Cerebellar cortex (tissue), 1 donor: ENCODE measurements around the gene GFM2.
A peak's percentile ranks its signal among the peaks of the same experiment; 100 is the strongest.
"Not testable (repeated sequence)": the region's sequence is repeated elsewhere in the genome, so short reads cannot be mapped to it uniquely, and the experiment has no call there.

ENCODE experiments used
- DNase-seq: peaks from one replicate; pipeline ENCODE4 v3.0.0-alpha.2; 2015; ENCODE audit warnings: low spot score

GFM2 gene, protein sequence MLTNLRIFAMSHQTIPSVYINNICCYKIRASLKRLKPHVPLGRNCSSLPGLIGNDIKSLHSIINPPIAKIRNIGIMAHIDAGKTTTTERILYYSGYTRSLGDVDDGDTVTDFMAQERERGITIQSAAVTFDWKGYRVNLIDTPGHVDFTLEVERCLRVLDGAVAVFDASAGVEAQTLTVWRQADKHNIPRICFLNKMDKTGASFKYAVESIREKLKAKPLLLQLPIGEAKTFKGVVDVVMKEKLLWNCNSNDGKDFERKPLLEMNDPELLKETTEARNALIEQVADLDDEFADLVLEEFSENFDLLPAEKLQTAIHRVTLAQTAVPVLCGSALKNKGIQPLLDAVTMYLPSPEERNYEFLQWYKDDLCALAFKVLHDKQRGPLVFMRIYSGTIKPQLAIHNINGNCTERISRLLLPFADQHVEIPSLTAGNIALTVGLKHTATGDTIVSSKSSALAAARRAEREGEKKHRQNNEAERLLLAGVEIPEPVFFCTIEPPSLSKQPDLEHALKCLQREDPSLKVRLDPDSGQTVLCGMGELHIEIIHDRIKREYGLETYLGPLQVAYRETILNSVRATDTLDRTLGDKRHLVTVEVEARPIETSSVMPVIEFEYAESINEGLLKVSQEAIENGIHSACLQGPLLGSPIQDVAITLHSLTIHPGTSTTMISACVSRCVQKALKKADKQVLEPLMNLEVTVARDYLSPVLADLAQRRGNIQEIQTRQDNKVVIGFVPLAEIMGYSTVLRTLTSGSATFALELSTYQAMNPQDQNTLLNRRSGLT

DNA sequence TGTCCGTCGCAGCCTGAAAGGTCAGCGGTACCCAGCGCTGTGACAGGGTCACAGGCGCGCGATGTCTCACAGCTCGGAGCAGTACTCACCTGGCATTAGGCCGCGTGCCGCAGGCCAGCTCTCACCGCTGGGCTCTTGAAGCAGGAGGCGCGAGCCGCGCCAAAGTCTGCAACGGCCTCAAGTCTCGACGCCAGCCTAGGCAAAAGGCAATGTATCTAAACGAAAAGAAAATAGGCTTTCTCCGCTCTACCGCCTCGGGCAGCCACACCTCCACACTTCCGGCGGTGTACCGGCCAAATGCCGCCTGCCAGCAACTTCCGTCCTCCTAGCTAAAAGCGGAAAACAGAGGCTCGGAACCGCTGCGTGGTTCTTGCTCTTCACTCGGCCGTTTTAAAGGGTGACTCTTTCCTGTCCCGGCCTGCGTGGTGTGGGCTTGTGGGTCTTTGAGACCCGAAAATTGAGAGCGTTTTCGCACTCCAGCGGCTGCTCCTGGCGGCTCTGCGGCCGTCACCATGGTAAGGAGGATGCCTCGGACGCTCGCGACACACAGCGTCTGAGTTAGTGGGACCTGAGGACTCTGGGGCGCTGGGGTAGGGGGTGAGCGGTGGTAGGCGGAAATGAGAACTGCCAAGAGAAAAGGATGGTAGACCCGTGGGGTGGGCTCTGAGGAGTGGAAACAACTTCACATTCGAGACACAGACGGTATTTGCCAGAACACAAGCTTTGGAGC lies at the start of gene GFM2, which contains the start of gene NSA2:
TSS of gene GFM2 (minus strand) at position 269 of the 730 bp plus-strand sequence. CDS start 3,375 bp downstream, outside the sequence.
TSS of gene NSA2 (plus strand) at position 401 of the 730 bp plus-strand sequence. CDS start at position 513, 112 bp downstream.
- peak; percentile 95 for DNase-seq

DNA sequence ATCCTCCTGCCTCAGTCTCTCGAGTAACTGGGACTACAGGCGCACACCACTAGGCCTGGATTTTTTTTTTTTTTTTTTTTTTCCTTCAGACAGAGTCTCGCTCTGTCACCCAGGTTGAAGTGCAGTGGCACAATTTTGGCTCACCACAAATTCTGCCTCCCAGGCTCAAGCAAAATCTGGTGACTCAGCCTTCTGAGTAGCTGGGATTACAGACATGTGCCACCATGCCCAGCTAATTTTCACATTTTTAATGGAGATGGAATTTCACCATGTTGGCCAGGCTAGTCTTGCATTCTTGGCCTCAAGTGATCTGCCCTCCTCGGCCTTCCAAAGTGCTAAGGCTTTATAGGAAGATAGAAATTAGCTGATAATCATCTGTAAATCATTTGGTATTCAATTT lies 44.0 kb upstream of the GFM2 start:
- DNase-seq, result no peak

DNA sequence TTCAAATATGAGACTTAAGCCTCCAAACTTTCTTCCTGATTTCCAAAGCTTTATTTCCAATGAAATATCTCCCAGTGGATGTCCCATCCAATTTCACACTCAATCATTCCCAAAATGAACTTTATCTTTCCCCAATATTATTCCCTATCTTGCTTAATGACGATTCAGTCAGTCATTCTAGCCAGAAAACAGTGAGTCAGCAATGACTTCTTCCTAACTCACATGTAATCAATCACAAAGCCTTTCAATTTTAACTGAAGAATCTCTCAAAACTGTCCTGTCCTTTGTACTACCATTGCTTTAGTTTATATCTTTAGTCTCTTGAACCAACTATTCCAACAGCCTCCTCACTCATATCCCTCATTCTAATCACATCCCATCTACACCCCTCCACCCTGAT lies 35.0 kb upstream of the GFM2 start:
- DNase-seq, result no peak

DNA sequence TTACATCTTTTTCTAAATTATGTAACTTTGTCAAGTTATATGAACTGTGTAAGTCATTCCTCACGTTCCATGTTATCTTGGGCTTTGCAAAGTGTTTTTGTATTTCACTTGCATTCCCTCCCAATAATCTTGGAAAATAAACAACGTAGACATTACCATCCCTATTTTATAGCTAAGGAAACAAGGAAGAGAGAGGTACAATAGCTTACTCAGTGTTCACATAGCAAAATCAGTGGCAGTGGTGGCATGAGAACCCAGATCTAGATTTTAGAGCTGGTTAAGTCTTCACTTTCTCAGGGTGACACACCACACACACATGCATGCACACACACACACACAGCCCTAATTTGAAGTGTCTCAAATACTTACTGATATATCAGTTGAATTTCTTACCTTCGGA lies 34.3 kb upstream of the GFM2 start:
- no peak for DNase-seq

DNA sequence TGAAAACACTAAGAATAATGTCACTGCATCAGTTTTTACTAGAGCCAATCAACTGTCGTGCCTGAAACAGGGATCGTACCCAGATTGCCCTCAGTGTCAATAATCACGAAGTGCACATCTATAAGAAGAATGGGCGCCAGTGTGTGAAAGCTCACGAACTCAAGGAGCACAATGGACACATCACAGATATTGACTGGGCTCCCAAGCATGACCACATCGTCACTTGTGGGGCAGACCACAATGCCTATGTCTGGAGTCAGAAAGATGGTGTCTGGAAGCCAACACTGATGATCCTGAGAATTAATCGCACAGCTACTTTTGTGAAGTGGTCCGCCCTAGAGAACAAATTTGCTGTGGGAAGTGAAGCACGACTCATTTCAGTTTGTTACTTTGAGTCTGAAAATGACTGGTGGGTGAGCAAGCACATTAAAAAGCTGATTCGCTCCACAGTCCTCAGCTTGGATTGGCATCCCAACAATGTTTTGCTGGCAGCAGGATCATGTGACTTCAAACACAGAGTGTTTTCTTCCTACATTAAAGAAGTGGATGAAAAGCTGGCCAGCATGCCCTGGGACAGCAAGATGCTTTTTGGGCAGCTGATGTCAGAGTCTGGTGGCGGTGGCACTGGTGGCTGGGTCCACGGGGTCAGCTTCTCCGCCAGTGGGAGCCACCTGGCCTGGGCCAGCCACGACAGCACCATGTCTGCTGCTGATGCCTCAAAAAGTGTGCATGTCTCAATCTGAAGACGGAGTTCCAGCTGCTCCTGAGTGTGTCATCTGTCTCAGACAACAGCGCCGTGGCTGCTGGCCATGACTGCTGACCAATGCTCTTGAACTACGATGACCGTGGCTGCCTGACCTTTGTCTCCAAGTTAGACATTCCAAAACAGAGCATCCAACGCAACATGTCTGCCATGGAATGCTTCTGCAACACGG lies 32.3 kb upstream of the GFM2 start:
- no peak for DNase-seq

DNA sequence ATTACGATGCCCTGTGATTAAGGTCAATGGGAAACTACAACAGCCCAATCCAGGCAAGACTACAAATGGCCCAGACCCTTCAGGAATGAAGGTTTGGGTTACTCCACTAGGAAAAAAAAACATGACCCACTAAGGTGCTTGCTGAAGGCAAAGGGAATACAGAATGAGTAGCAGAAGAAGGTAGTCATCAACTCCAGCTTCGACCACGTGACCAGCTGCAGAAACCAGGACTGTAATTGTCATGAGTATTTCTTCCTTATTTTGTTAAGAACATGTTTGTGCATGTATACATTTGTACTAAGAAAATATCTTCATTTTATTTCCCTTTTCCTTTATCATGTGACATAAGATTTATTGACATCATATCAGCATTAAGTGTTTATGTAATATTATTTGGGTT lies 24.8 kb upstream of the GFM2 start:
- not testable (repeated sequence) for DNase-seq

DNA sequence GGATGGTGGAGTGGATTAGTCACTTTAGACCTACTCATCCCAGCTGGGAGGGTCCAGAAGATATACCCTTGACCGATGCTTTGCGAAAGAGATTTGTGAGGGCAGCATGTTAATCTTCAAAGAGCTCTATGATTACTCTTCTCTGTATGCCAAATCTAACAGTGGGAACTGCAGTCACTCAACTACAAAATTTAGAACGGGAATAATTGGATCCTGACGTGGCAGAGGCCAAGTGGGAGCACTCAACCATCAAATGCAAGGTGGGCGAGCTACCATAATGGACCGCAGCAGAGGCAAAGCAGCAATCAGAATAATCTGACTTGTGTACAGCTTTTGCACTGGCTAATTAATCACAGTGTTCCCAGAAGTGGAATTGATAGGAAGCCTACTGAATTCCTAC lies 20.5 kb upstream of the GFM2 start:
- DNase-seq, result no peak

DNA sequence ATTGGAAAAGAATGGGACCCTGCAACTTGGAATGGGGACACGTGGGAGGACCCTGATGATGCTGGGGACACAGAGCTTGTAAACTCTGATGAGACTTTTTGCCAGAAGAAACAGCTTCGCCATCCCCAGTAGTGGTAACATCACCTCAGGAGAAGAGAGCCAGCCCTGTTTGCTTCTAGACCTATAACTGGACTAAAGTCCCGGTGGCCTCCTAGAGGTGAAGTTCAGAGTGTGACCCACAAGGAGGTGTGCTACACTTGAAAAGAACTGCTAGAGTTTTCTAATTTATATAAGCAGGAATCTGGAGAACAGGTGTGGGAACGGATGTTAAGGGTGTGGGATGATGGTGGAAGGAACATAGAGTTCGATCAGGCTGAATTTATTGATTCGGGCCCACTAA lies 19.9 kb upstream of the GFM2 start:
- DNase-seq, result no peak

DNA sequence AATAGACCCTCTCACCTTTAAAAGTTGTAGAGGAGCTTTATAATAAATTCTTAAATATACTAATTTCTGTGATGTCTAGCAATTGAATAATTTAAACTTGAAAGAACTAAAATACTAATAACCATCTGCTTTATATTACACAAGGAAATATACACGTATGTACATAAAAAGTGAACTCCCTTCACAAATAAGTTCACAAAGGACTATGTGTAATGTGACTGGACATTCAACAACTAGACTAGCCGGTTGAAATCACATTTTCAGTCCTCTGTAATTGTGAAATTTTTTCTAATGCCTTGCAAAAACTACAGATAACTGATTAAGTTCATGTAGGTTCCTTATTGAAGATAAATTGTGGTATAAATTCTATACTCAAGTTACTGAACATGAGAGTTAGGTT lies 11.7 kb upstream of the GFM2 start:
- no peak for DNase-seq

DNA sequence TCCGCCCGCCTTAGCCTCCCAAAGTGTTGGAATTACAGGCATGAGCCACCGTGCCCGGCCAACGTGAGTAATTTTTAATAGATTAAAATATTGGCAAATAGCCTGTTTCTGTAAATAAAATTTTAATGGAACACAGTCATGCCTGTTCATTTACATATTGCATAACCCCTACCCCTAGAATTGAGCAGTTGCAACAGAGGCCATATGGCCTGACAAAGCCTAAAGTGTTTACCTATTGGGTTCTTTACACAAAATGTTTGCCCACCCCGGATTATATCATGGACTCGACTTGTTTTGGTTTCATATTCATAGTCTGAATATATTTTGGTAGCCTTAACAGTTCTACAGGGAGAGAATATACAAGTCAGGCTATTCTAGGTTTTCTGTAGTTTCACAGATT lies 5.4 kb upstream of the GFM2 start:
- DNase-seq, result no peak

DNA sequence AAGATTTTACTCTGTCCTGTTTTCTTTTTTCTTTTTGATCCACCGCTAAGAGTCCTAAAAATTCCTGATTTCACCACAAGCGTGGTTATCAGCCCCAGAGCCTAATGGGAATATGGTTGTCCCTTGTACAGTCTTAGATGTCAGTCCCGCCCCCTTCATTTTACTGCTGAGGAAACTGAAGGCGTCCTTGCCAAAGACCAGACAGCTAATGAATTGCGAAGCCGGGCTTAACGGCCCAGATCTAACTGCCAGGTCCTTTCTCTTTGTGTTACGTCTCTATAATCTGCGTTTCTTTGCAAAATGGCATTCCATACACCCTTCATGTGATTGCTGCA lies 629 bp upstream of the GFM2 start:
- DNase-seq, result peak; percentile 79

DNA sequence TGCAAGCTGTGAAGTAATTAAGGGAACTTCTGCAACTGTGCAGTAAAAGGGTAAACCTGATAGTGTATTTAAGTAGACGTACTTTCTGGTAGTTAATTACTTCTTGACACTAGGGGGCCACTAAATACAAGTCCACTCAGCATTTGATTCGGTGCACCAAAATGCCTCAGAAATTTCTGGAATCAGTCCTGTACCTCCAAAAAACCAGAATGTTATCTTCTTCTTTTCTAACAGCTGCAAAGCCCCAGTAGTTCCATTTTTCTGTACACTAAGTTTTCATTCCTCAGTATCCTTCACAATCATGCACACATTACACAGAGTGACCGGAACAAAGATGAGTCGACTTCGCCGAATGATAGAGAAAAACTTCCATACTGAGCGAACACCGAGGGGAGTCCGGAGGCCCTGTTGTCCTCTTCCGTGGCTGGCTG lies 484 bp downstream of the GFM2 start:
- DNase-seq, result no peak

DNA sequence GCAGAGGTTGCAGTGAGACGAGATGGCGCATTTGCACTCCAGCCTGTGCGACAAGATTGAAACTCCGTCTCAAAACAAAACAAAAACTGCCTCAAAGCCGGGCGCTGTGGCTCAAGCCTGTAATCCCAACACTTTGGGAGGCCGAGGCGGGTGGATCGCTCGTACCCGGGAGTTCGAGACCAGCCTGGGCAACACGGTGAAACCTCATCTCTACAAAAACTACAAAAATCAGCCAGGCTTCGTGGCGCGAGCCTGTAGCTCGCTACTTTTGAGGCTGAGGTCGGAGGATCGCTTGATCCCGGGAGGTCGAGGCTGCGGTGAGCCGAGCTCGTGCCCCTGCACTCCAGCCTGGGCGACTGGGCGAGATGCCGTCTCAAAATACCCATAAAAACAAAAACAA lies 988 bp downstream of the GFM2 start:
- no peak for DNase-seq

DNA sequence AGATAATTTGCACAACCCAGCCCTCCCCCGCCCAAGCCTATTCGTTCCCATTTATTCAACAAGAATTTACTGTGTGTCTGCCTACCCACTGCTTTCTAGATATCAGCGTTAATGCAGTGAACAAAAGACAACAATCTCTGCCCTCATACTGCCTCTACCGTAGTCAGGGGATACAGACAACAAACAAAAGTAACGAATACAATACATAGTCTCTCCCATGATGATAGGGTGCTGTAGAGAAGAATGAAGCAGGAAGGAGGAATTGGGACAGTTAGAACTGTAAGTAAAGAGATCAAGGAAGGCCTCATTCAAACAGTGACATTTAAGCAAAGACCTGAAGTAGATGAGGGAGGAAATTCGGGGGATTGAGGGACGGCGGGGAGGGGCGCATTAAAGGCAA lies 1.7 kb downstream of the GFM2 start:
- no peak for DNase-seq

DNA sequence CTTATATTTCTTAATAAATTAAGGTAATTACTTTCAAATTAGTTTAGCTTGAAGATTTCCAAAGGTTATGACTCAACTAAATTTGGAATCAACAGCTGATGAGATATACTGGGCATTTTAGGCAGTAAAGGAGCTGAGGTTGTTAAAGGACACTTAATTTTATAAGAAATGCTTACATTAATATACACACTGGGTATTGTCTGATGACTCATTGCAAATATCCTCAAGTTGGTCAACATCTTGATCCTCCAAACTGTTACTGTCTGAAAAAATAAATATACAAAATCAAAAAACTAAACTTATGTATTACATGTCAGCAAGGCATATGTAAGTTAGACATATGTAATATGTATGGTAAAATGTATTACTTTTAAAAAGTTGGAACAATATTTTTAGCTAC lies 3.4 kb downstream of the GFM2 start:
- no peak for DNase-seq

DNA sequence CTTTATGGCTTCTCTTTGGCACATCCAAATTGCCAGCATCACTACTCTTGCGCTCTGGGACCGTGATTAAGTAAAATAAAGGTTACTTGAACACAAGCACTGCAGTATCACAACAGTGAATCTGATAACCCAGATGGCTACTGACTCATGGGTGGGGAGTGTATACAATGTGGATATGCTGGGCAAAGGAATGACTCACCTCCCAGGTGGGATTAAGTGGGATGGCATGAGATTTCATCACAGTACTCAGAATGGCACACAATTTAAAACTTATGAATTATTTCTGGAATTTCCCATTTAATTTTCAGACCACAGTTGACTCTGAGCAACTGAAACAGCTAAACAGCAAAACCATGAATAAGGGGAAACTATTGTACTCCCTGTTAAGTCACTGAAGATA lies 4.3 kb downstream of the GFM2 start:
- DNase-seq, result no peak

DNA sequence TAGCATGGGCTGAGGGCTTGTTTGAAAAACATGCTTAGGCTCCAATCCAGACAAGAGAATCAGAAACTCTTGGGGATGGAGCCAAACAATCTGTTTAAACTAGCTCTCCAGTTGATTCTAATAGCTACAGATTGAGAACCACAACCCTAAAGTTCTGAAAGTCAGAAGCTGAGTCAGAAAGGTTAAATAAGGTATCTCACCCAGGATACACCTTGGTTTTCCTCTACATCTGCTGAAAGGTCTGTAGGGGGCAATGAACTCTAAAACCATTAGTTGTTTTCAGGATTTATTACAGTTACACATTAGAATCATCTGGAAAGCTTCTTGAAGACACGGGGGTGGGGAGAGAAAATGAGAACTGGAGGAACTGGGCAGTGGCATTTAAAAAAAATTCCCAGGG lies 5.7 kb downstream of the GFM2 start:
- no peak for DNase-seq

DNA sequence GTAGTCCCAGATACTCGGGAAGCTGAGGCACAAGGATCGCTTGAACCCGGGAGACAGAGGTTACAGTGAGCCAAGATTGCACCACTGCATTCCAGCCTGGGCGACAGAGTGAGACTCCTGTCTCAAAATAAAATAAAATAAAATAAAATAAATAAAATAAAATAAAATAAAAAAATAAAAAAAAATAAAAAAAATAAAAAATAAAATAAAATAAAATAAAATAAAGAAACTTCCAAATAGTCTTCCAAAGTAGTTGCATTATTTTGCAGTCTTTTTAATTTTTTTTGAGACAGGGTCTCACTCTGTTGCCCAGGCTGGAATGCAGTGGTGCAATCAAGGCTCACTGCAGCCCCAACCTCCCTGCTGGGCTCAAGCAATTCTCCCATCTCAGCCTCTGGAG lies 18.2 kb downstream of the GFM2 start:
- not testable (repeated sequence) for DNase-seq

DNA sequence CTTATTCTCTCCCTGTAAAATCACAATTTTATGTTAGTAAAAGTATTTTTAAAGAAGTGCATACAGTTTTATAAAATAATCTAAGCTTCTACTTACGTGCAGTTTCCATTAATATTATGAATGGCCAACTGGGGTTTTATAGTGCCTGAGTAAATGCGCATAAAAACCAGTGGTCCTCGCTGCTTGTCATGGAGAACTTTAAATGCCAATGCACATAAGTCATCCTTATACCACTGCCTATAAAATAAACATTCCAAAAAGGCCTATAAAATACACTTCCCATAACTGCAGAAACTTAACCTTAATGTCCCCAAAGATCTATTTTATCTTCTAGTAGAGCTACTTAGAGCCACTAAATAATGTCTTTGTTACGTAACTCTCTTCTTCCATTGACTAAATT lies 28.5 kb downstream of the GFM2 start:
- DNase-seq, result no peak

DNA sequence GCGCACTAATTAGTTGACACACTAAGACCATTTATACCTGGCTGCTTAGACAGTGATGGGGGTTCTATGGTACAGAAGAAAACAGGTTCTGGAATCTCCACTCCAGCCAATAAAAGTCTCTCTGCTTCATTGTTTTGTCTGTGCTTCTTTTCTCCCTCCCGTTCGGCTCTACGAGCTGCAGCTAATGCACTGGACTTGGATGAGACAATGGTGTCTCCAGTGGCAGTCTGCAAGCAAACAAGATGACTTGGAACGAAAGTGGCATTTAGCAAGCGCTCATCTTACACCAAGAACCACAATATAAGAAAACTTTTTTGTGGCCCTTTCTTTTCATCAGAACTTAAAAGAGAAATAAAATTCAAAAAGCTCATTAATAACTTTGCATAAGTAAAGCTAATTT lies 30.2 kb downstream of the GFM2 start:
- DNase-seq, result no peak

DNA sequence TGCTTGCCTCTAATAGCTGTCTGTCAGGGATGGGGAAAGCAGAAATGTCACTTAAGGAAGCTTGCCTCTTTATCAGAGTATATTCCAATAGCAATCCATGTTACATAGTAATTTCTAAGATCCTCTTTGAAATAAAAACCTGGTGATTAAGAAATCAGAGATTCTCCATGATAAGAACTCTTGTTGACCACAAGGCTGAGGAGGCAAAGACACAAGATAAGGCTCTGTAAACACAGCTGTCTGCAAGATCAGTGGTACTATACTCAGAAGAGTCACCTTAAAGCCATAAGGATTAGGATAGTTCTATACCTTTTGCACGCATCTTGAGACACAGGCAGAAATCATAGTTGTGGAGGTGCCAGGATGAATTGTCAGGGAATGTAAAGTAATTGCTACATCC lies 41.6 kb downstream of the GFM2 start:
- DNase-seq, result no peak

DNA sequence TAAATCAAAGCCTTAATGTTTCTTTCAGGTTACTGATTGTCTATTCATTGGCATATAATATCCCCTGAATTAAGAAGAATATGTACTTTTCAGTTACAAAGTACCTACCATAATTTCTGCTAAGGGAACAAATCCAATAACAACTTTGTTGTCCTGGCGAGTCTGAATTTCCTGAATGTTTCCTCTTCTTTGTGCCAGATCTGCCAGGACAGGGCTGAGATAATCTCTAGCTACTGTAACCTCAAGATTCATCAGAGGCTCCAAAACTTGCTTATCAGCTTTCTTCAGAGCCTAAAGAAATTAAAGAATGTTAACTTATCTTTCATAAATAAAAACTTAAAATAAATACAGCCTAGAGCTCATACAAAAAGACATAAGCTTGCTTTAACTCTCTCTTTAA lies 44.6 kb downstream of the GFM2 start:
- DNase-seq, result no peak
